Non-pigmented ciliary epithelial cell (primary cell): ENCODE data around the gene C7orf57.

ENCODE experiments used
- DNase-seq: peaks from one replicate; pipeline ENCODE4 v3.0.0-alpha.2; 2010; ENCODE audit warnings: low read depth

The C7orf57 gene

GRCh38 chr7:48085433-48085791 lies 50.1 kb downstream of the C7orf57 start:
- DNase-seq, result no peak

- DNase-seq, result no peak
Measured at GRCh38 chr7:48085942-48086341, 50.6 kb downstream of the C7orf57 start.

- DNase-seq, result no peak
Measured at GRCh38 chr7:48087349-48087748, 52.0 kb downstream of the C7orf57 start.

- no peak for DNase-seq
Measured at GRCh38 chr7:48088559-48089045, 53.3 kb downstream of the C7orf57 start.

GRCh38 chr7:48089046-48090003 lies 54.0 kb downstream of the C7orf57 start, which contains the start of gene UPP1:
Gene UPP1, plus strand, starts transcription at chr7:48089265. Its CDS starts 5,519 bp downstream, at chr7:48094784.
- no peak for DNase-seq

- no peak for DNase-seq
Measured at GRCh38 chr7:48090095-48090805, 54.9 kb downstream of the C7orf57 start.

- no peak for DNase-seq
Measured at GRCh38 chr7:48091506-48092433, 56.4 kb downstream of the C7orf57 start.

GRCh38 chr7:48094861-48095293 lies 59.5 kb downstream of the C7orf57 start:
- DNase-seq, result no peak

GRCh38 chr7:48096273-48096672 lies 60.9 kb downstream of the C7orf57 start:
- no peak for DNase-seq

- DNase-seq, result no peak
Measured at GRCh38 chr7:48097521-48098231, 62.3 kb downstream of the C7orf57 start.

- no peak for DNase-seq
Measured at GRCh38 chr7:48098846-48099245, 63.5 kb downstream of the C7orf57 start.

- no peak for DNase-seq
Measured at GRCh38 chr7:48099781-48100180, 64.4 kb downstream of the C7orf57 start.

- no peak for DNase-seq
Measured at GRCh38 chr7:48101352-48101751, 66.0 kb downstream of the C7orf57 start.

GRCh38 chr7:48101968-48102367 lies 66.6 kb downstream of the C7orf57 start:
- DNase-seq, result no peak

GRCh38 chr7:48102530-48102929 lies 67.2 kb downstream of the C7orf57 start:
- no peak for DNase-seq

- no peak for DNase-seq
Measured at GRCh38 chr7:48105045-48105444, 69.7 kb downstream of the C7orf57 start.

- DNase-seq, result no peak
Measured at GRCh38 chr7:48106906-48107659, 71.7 kb downstream of the C7orf57 start.

- DNase-seq, result no peak
Measured at GRCh38 chr7:48107926-48108472, 72.7 kb downstream of the C7orf57 start.

GRCh38 chr7:48108959-48109847 lies 73.9 kb downstream of the C7orf57 start:
- no peak for DNase-seq
